ENCODE results near the gene SKI. TPM values are rescaled to one million over a fixed set of nuclear protein-coding genes. Genes with fewer than 3 reads are reported as not detected.

Gene SKI
- total RNA-seq, 1 donor from 2014 or later: 110 TPM

GRCh38 chr1:2304282-2304681 is 76.2 kb downstream of the SKI start:
- H3K4me3 Mint-ChIP-seq: no peak overlapping the region
- H3K27me3 Mint-ChIP-seq (ENCODE audit: low read depth): no peaks in the 10 kb centered on the region
- no peaks in the 10 kb centered on the region for H3K9me3 Mint-ChIP-seq
- peaks cover 21% of the 10 kb centered on the region for H3K36me3 Mint-ChIP-seq
- no peak for DNase-seq (ENCODE audit: low spot score in 2 of 2, unreplicated experiment in 2 of 2)
- no peak for TF ChIP-seq CTCF (IDR thresholded peaks at IDR 0.05; ENCODE audit: unreplicated experiment)
- peaks cover 4% of the 10 kb centered on the region for H3K4me1 Mint-ChIP-seq
- H3K27ac Mint-ChIP-seq: no peak overlapping the region

GRCh38 chr1:2304921-2305681 is 77.0 kb downstream of the SKI start:
- H3K9me3 Mint-ChIP-seq: no peaks in the 10 kb centered on the region
- H3K27ac Mint-ChIP-seq: no peak overlapping the region
- no peaks in the 10 kb centered on the region for H3K27me3 Mint-ChIP-seq (ENCODE audit: low read depth)
- no peak for TF ChIP-seq CTCF (IDR thresholded peaks at IDR 0.05; ENCODE audit: unreplicated experiment)
- DNase-seq (ENCODE audit: low spot score in 2 of 2, unreplicated experiment in 2 of 2): no peak
- no peak overlapping the region for H3K4me3 Mint-ChIP-seq
- H3K36me3 Mint-ChIP-seq: peaks cover 21% of the 10 kb centered on the region
- H3K4me1 Mint-ChIP-seq: no peaks in the 10 kb centered on the region

- no peaks in the 10 kb centered on the region for H3K4me1 Mint-ChIP-seq
- no peaks in the 10 kb centered on the region for H3K9me3 Mint-ChIP-seq
- no peak for TF ChIP-seq CTCF (IDR thresholded peaks at IDR 0.05; ENCODE audit: unreplicated experiment)
- no peaks in the 10 kb centered on the region for H3K27me3 Mint-ChIP-seq (ENCODE audit: low read depth)
- no peak overlapping the region for H3K27ac Mint-ChIP-seq
- no peak for DNase-seq (ENCODE audit: low spot score in 2 of 2, unreplicated experiment in 2 of 2)
- H3K4me3 Mint-ChIP-seq: no peak overlapping the region
- peaks cover 21% of the 10 kb centered on the region for H3K36me3 Mint-ChIP-seq
Observed at GRCh38 chr1:2306151-2306978, 78.2 kb downstream of the SKI start.

- H3K4me3 Mint-ChIP-seq: no peak overlapping the region
- peaks cover 2% of the 10 kb centered on the region for H3K4me1 Mint-ChIP-seq
- TF ChIP-seq CTCF (IDR thresholded peaks at IDR 0.05; ENCODE audit: unreplicated experiment): no peak
- DNase-seq (ENCODE audit: low spot score in 2 of 2, unreplicated experiment in 2 of 2): no peak
- H3K27me3 Mint-ChIP-seq (ENCODE audit: low read depth): no peaks in the 10 kb centered on the region
- H3K9me3 Mint-ChIP-seq: no peaks in the 10 kb centered on the region
- H3K27ac Mint-ChIP-seq: no peak overlapping the region
- peaks cover 21% of the 10 kb centered on the region for H3K36me3 Mint-ChIP-seq
Observed at GRCh38 chr1:2307064-2307605, 79.0 kb downstream of the SKI start.

- Mint-ChIP-seq H3K4me3 (no peak overlapping the region), H3K4me1 (peaks cover 2% of the 10 kb centered on the region), H3K27me3 (ENCODE audit: low read depth) (no peaks in the 10 kb centered on the region), H3K9me3 (no peaks in the 10 kb centered on the region), H3K27ac (peak overlapping the region; percentile 25), H3K36me3 (peaks cover 21% of the 10 kb centered on the region)
- DNase-seq (ENCODE audit: low spot score in 2 of 2, unreplicated experiment in 2 of 2): no peak
- TF ChIP-seq CTCF (IDR thresholded peaks at IDR 0.05; ENCODE audit: unreplicated experiment): no peak
Observed at GRCh38 chr1:2307972-2308371, 79.9 kb downstream of the SKI start.
